Stimulated activated naive CD8-positive, alpha-beta T cell treated with anti-CD3 and anti-CD28 coated beads, Interleukin-15, Interleukin-2, amounts not matched to agents 100 ng/mL and 50 ng/mL, for 24 hours (primary cell): ENCODE measurements around the gene DAAM1.

Experiments used
- H3K27ac Mint-ChIP-seq: one replicate; pipeline ENCODE4 v1.8.0; 2021; ENCODE audit warnings: mild to moderate bottlenecking, mixed read lengths
- H3K27me3 Mint-ChIP-seq: one replicate; pipeline ENCODE4 v1.8.0; 2021; ENCODE audit warnings: mixed read lengths
- H3K36me3 Mint-ChIP-seq: one replicate; pipeline ENCODE4 v1.8.0; 2021; ENCODE audit warnings: low read depth, mixed read lengths
- H3K4me1 Mint-ChIP-seq: one replicate; pipeline ENCODE4 v1.8.0; 2021; ENCODE audit warnings: low read depth, mixed read lengths
- H3K4me3 Mint-ChIP-seq: one replicate; pipeline ENCODE4 v1.8.0; 2021; ENCODE audit warnings: mild to moderate bottlenecking, mixed read lengths
- H3K9me3 Mint-ChIP-seq: one replicate; pipeline ENCODE4 v1.8.0; 2021; ENCODE audit warnings: mixed read lengths

DAAM1 gene

GRCh38 chr14:59360923-59361794, 172.7 kb downstream of the DAAM1 start:
- Mint-ChIP-seq H3K4me3 (no peak overlapping the region), H3K27ac (no peak overlapping the region), H3K9me3 (no peaks in the 10 kb centered on the region), H3K36me3 (peaks cover 19% of the 10 kb centered on the region), H3K4me1 (peaks cover 13% of the 10 kb centered on the region), H3K27me3 (no peaks in the 10 kb centered on the region)

DNA sequence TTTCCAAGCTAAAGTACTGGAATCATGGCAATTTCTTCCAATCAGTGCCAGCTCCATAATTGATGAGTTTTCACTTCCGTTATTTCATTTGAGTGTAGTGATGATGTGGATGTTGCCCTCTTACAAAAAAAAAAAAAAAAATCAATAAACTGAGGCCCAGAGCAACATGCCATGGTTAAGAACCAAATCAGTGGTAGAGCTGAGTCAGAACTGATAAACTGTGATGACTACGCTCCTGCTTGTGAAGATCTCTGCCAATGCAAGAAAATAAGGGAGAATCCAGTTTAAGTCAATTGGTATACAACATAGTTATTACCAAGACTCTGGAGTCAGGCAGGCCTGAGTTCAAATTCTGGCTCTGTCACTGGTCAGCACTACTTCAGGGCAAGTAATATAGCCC, 174.0 kb downstream of the DAAM1 start:
- H3K9me3 Mint-ChIP-seq, result no peaks in the 10 kb centered on the region
- H3K27ac Mint-ChIP-seq, result no peak overlapping the region
- no peaks in the 10 kb centered on the region for H3K27me3 Mint-ChIP-seq
- H3K36me3 Mint-ChIP-seq, result peaks cover 27% of the 10 kb centered on the region
- no peak overlapping the region for H3K4me3 Mint-ChIP-seq
- H3K4me1 Mint-ChIP-seq, result peaks cover 13% of the 10 kb centered on the region

GRCh38 chr14:59363531-59364226, 175.2 kb downstream of the DAAM1 start:
- no peaks in the 10 kb centered on the region for H3K9me3 Mint-ChIP-seq
- H3K36me3 Mint-ChIP-seq, result peaks cover 32% of the 10 kb centered on the region
- no peaks in the 10 kb centered on the region for H3K27me3 Mint-ChIP-seq
- H3K4me3 Mint-ChIP-seq, result no peak overlapping the region
- peaks cover 13% of the 10 kb centered on the region for H3K4me1 Mint-ChIP-seq
- no peak overlapping the region for H3K27ac Mint-ChIP-seq

GRCh38 chr14:59370158-59370742, 181.8 kb downstream of the DAAM1 start:
- H3K27me3 Mint-ChIP-seq, result peaks cover 4% of the 10 kb centered on the region
- no peak overlapping the region for H3K4me3 Mint-ChIP-seq
- no peak overlapping the region for H3K27ac Mint-ChIP-seq
- H3K9me3 Mint-ChIP-seq, result no peaks in the 10 kb centered on the region
- H3K36me3 Mint-ChIP-seq, result peaks cover 20% of the 10 kb centered on the region
- no peaks in the 10 kb centered on the region for H3K4me1 Mint-ChIP-seq

GRCh38 chr14:59371771-59372170, 183.3 kb downstream of the DAAM1 start:
- Mint-ChIP-seq H3K4me1 (no peaks in the 10 kb centered on the region), H3K9me3 (no peaks in the 10 kb centered on the region), H3K27ac (no peak overlapping the region), H3K27me3 (peaks cover 4% of the 10 kb centered on the region), H3K36me3 (peaks cover 15% of the 10 kb centered on the region), H3K4me3 (no peak overlapping the region)

DNA sequence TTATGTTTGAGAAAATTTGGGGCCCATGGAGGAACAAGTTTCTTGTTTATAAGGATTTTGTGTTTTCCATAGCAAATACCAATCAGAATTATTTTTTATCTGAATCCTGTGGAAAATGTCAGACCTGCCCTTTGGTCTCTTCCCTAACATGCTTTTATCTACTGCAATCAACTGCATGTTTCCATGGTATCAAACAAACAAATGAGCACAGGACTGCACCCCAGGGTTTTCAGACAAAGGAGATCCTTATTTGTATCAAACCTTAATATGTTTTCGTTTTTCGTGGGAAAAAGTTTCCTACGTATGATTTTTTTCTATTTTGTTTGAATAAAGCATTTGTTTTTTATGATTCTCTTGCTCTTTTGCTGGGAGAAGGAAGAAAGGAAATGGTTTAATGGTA, 185.6 kb downstream of the DAAM1 start:
- no peaks in the 10 kb centered on the region for H3K4me1 Mint-ChIP-seq
- H3K4me3 Mint-ChIP-seq, result no peak overlapping the region
- no peak overlapping the region for H3K27ac Mint-ChIP-seq
- H3K36me3 Mint-ChIP-seq, result peaks cover 2% of the 10 kb centered on the region
- H3K9me3 Mint-ChIP-seq, result no peaks in the 10 kb centered on the region
- peaks cover 5% of the 10 kb centered on the region for H3K27me3 Mint-ChIP-seq

- peaks cover 10% of the 10 kb centered on the region for H3K27me3 Mint-ChIP-seq
- H3K36me3 Mint-ChIP-seq, result no peaks in the 10 kb centered on the region
- H3K4me1 Mint-ChIP-seq, result no peaks in the 10 kb centered on the region
- H3K4me3 Mint-ChIP-seq, result no peak overlapping the region
- no peak overlapping the region for H3K27ac Mint-ChIP-seq
- no peaks in the 10 kb centered on the region for H3K9me3 Mint-ChIP-seq
Measured at GRCh38 chr14:59376686-59377085, 188.2 kb downstream of the DAAM1 start.

DNA sequence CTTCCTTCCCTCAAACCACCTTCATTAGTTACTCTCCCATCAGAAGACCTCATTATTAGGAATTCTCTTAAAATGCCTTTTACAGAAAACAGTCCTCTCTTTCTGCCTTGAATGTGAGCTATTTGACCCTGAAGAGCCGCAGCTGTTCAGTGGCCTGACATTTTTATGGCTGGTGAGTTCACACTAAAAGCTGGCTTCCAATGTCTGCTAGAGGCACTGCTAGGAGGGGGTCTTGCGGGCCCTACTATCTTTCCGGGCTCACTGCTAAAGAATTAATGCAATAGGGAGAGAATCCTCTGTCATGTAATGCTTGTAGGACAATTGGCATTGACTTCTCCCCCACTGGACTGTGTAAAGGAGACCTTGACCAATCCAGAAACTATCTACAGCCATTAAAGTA, 189.0 kb downstream of the DAAM1 start:
- Mint-ChIP-seq H3K27ac (no peak overlapping the region), H3K36me3 (no peaks in the 10 kb centered on the region), H3K4me1 (no peaks in the 10 kb centered on the region), H3K4me3 (no peak overlapping the region), H3K27me3 (peaks cover 10% of the 10 kb centered on the region), H3K9me3 (no peaks in the 10 kb centered on the region)

GRCh38 chr14:59377991-59378601, 189.6 kb downstream of the DAAM1 start:
- Mint-ChIP-seq H3K27ac (no peak overlapping the region), H3K36me3 (no peaks in the 10 kb centered on the region), H3K4me1 (no peaks in the 10 kb centered on the region), H3K4me3 (no peak overlapping the region), H3K27me3 (peaks cover 10% of the 10 kb centered on the region), H3K9me3 (no peaks in the 10 kb centered on the region)

GRCh38 chr14:59389936-59390335, 201.5 kb downstream of the DAAM1 start:
- no peaks in the 10 kb centered on the region for H3K4me1 Mint-ChIP-seq
- no peak overlapping the region for H3K27ac Mint-ChIP-seq
- H3K9me3 Mint-ChIP-seq, result peaks cover 9% of the 10 kb centered on the region
- no peaks in the 10 kb centered on the region for H3K36me3 Mint-ChIP-seq
- no peak overlapping the region for H3K4me3 Mint-ChIP-seq
- H3K27me3 Mint-ChIP-seq, result peaks cover 6% of the 10 kb centered on the region

DNA sequence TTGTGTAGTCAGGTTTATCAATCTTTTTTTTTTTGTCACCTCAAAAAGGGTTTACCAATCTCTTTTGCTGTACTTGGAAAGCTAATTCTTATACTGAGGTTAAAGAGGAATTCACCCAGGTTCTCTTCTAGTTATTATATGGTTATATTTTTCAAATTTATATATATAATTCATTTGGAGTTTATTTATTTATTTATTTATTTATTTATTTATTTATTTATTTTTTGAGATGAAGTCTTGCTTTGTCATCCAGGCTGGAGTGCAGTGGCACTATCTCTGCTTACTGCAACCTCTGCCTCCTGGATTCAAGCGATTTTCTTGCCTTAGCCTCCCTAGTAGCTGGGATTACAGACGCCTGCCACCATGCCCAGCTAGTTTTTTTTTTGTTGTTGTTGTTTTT, 202.9 kb downstream of the DAAM1 start:
- H3K36me3 Mint-ChIP-seq, result no peaks in the 10 kb centered on the region
- H3K4me3 Mint-ChIP-seq, result no peak overlapping the region
- H3K27ac Mint-ChIP-seq, result no peak overlapping the region
- no peaks in the 10 kb centered on the region for H3K4me1 Mint-ChIP-seq
- H3K27me3 Mint-ChIP-seq, result peaks cover 3% of the 10 kb centered on the region
- peaks cover 4% of the 10 kb centered on the region for H3K9me3 Mint-ChIP-seq

DNA sequence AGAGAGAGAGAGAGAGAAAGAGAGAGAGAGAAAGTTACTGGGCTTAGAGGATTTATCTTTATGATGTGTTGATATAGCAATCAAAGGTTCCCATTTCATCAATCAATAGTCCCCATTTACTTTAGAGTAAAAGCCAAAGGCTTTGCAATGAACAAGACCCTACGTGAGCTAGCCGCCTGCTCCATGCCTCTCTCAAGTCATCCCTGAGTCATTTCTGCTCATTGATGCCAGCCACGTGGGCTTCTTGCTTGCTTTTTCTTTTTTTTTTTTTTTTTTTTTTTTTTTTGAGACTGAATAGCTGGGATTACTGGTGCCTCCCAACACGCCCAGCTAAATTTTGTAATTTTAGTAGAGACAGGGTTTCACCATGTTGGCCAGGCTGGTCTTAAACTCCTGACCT, 205.8 kb downstream of the DAAM1 start:
- H3K27ac Mint-ChIP-seq, result no peak overlapping the region
- no peak overlapping the region for H3K4me3 Mint-ChIP-seq
- H3K4me1 Mint-ChIP-seq, result peaks cover 10% of the 10 kb centered on the region
- no peaks in the 10 kb centered on the region for H3K9me3 Mint-ChIP-seq
- peaks cover 7% of the 10 kb centered on the region for H3K27me3 Mint-ChIP-seq
- no peaks in the 10 kb centered on the region for H3K36me3 Mint-ChIP-seq

- Mint-ChIP-seq H3K4me1 (peaks cover 11% of the 10 kb centered on the region), H3K27me3 (peaks cover 7% of the 10 kb centered on the region), H3K9me3 (no peaks in the 10 kb centered on the region), H3K4me3 (no peak overlapping the region), H3K36me3 (no peaks in the 10 kb centered on the region), H3K27ac (no peak overlapping the region)
Measured at GRCh38 chr14:59395672-59396071, 207.2 kb downstream of the DAAM1 start.

DNA sequence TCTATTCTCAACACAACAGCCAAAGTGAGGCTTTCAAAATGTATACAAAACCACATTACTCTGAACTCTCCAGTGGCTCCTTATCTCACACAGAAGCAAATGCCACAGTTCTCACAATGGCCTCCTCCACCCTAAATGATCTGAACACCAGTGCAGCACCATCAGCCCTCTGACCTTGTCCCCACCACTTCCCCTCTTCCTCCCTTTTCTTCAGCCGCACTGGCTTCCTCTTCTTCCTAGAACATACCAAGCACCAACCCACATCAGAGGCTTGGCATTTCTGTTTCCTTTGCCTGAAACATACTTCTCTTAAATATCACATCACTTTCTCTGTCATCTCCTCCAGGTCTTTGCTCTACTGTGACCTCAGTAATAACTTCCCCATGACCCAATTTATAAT, 210.4 kb downstream of the DAAM1 start:
- Mint-ChIP-seq H3K27me3 (peaks cover 4% of the 10 kb centered on the region), H3K4me1 (peaks cover 11% of the 10 kb centered on the region), H3K27ac (no peak overlapping the region), H3K4me3 (no peak overlapping the region), H3K9me3 (peaks cover 4% of the 10 kb centered on the region), H3K36me3 (no peaks in the 10 kb centered on the region)
